Neuron (in vitro differentiated cells): Measurements from ENCODE around the gene KIRREL3.

ENCODE experiments used
- H2AFZ ChIP-seq: one replicate; pipeline ENCODE4 v1.6.1; 2013; ENCODE audit warnings: low read depth, mild to moderate bottlenecking, inconsistent platforms, low read length, moderate library complexity
- H3K27me3 ChIP-seq: one replicate; pipeline ENCODE4 v1.6.1; 2013; ENCODE audit warnings: low read length; ENCODE audit not compliant: insufficient read depth
- H3K36me3 ChIP-seq: one replicate; pipeline ENCODE4 v1.6.1; 2013; ENCODE audit warnings: low read length; ENCODE audit not compliant: insufficient read depth
- H3K4me1 ChIP-seq: one replicate; pipeline ENCODE4 v1.6.1; 2013; ENCODE audit warnings: low read length; ENCODE audit not compliant: insufficient read depth
- H3K4me3 ChIP-seq: 2 replicates; pipeline ENCODE4 v1.5.1; 2013; ENCODE audit warnings: mild to moderate bottlenecking, low read length, moderate library complexity
- H3K9me3 ChIP-seq: one replicate; pipeline ENCODE4 v1.6.1; 2013; ENCODE audit warnings: low read length

The KIRREL3 gene

GRCh38 chr11:126510621-126511370, 489.8 kb downstream of the KIRREL3 start:
- H2AFZ ChIP-seq: no peak overlapping the region
- H3K36me3 ChIP-seq: no peaks in the 10 kb centered on the region
- H3K4me3 ChIP-seq: no peak overlapping the region
- H3K9me3 ChIP-seq: peaks cover 2% of the 10 kb centered on the region
- H3K4me1 ChIP-seq: no peaks in the 10 kb centered on the region
- peaks cover 7% of the 10 kb centered on the region for H3K27me3 ChIP-seq

- no peak overlapping the region for H2AFZ ChIP-seq
- H3K27me3 ChIP-seq: no peaks in the 10 kb centered on the region
- H3K9me3 ChIP-seq: peaks cover 2% of the 10 kb centered on the region
- no peaks in the 10 kb centered on the region for H3K36me3 ChIP-seq
- H3K4me3 ChIP-seq: no peak overlapping the region
- no peaks in the 10 kb centered on the region for H3K4me1 ChIP-seq
These were observed 492.9 kb downstream of the KIRREL3 start for GRCh38 chr11:126507646-126508045.

GRCh38 chr11:126506789-126507188, 493.8 kb downstream of the KIRREL3 start:
- Histone ChIP-seq H2AFZ (no peak overlapping the region), H3K36me3 (no peaks in the 10 kb centered on the region), H3K27me3 (no peaks in the 10 kb centered on the region), H3K4me3 (no peak overlapping the region), H3K9me3 (peaks cover 2% of the 10 kb centered on the region), H3K4me1 (no peaks in the 10 kb centered on the region)

- Histone ChIP-seq H3K27me3 (peaks cover 12% of the 10 kb centered on the region), H3K9me3 (peaks cover 2% of the 10 kb centered on the region), H3K4me3 (no peak overlapping the region), H3K36me3 (no peaks in the 10 kb centered on the region), H3K4me1 (no peaks in the 10 kb centered on the region), H2AFZ (no peak overlapping the region)
These were observed 497.6 kb downstream of the KIRREL3 start for GRCh38 chr11:126502982-126503381.

GRCh38 chr11:126502159-126502558, 498.4 kb downstream of the KIRREL3 start:
- no peaks in the 10 kb centered on the region for H3K4me1 ChIP-seq
- H3K36me3 ChIP-seq: no peaks in the 10 kb centered on the region
- no peak overlapping the region for H3K4me3 ChIP-seq
- H3K27me3 ChIP-seq: peaks cover 12% of the 10 kb centered on the region
- no peak overlapping the region for H2AFZ ChIP-seq
- peaks cover 2% of the 10 kb centered on the region for H3K9me3 ChIP-seq

- H3K9me3 ChIP-seq: no peaks in the 10 kb centered on the region
- H3K4me3 ChIP-seq: no peak overlapping the region
- H3K4me1 ChIP-seq: no peaks in the 10 kb centered on the region
- peaks cover 12% of the 10 kb centered on the region for H3K27me3 ChIP-seq
- no peaks in the 10 kb centered on the region for H3K36me3 ChIP-seq
- H2AFZ ChIP-seq: no peak overlapping the region
These were observed 498.9 kb downstream of the KIRREL3 start for GRCh38 chr11:126501641-126502040.

GRCh38 chr11:126500981-126501380, 499.6 kb downstream of the KIRREL3 start:
- no peak overlapping the region for H3K4me3 ChIP-seq
- peaks cover 12% of the 10 kb centered on the region for H3K27me3 ChIP-seq
- H2AFZ ChIP-seq: no peak overlapping the region
- H3K9me3 ChIP-seq: no peaks in the 10 kb centered on the region
- no peaks in the 10 kb centered on the region for H3K4me1 ChIP-seq
- no peaks in the 10 kb centered on the region for H3K36me3 ChIP-seq

GRCh38 chr11:126499131-126499752, 501.3 kb downstream of the KIRREL3 start:
- H3K4me1 ChIP-seq: no peaks in the 10 kb centered on the region
- H3K4me3 ChIP-seq: no peak overlapping the region
- no peak overlapping the region for H2AFZ ChIP-seq
- H3K36me3 ChIP-seq: no peaks in the 10 kb centered on the region
- no peaks in the 10 kb centered on the region for H3K9me3 ChIP-seq
- H3K27me3 ChIP-seq: peaks cover 12% of the 10 kb centered on the region

- H3K36me3 ChIP-seq: no peaks in the 10 kb centered on the region
- no peaks in the 10 kb centered on the region for H3K4me1 ChIP-seq
- peaks cover 12% of the 10 kb centered on the region for H3K27me3 ChIP-seq
- no peak overlapping the region for H3K4me3 ChIP-seq
- no peak overlapping the region for H2AFZ ChIP-seq
- no peaks in the 10 kb centered on the region for H3K9me3 ChIP-seq
These were observed 502.3 kb downstream of the KIRREL3 start for GRCh38 chr11:126498281-126498680.

GRCh38 chr11:126497581-126498122, 502.9 kb downstream of the KIRREL3 start:
- no peaks in the 10 kb centered on the region for H3K4me1 ChIP-seq
- peaks cover 12% of the 10 kb centered on the region for H3K27me3 ChIP-seq
- no peaks in the 10 kb centered on the region for H3K36me3 ChIP-seq

GRCh38 chr11:126496576-126497337, 503.8 kb downstream of the KIRREL3 start:
- Histone ChIP-seq H3K9me3 (no peaks in the 10 kb centered on the region), H3K36me3 (no peaks in the 10 kb centered on the region), H2AFZ (no peak overlapping the region), H3K4me1 (no peaks in the 10 kb centered on the region), H3K4me3 (no peak overlapping the region), H3K27me3 (peaks cover 12% of the 10 kb centered on the region)

More at GRCh38 chr11:126497581-126498122, 502.9 kb downstream of the KIRREL3 start:
- Histone ChIP-seq H3K4me3 (no peak overlapping the region), H3K9me3 (no peaks in the 10 kb centered on the region), H2AFZ (no peak overlapping the region)

- Histone ChIP-seq H3K4me1 (no peaks in the 10 kb centered on the region), H3K4me3 (no peak overlapping the region), H3K9me3 (no peaks in the 10 kb centered on the region)
These were observed 505.0 kb downstream of the KIRREL3 start for GRCh38 chr11:126495281-126496220.

More at GRCh38 chr11:126495281-126496220, 505.0 kb downstream of the KIRREL3 start:
- no peaks in the 10 kb centered on the region for H3K36me3 ChIP-seq
- no peak overlapping the region for H2AFZ ChIP-seq
- H3K27me3 ChIP-seq: peaks cover 6% of the 10 kb centered on the region
